ENCODE results near the gene SLC9A9.

Gene SLC9A9

GRCh38 chr3:143402602-143403001 is 445.7 kb downstream of the SLC9A9 start:
- TF ChIP-seq CTCF (IDR thresholded peaks at IDR 0.05; ENCODE audit: extremely low read depth, missing control alignments), result no peak
- no peak for DNase-seq (ENCODE audit: low spot score)

- DNase-seq (ENCODE audit: low spot score), result no peak
- no peak for TF ChIP-seq CTCF (IDR thresholded peaks at IDR 0.05; ENCODE audit: extremely low read depth, missing control alignments)
Measured at GRCh38 chr3:143396790-143397189, 451.5 kb downstream of the SLC9A9 start.

GRCh38 chr3:143389388-143389787 is 458.9 kb downstream of the SLC9A9 start:
- TF ChIP-seq CTCF (IDR thresholded peaks at IDR 0.05; ENCODE audit: extremely low read depth, missing control alignments), result no peak
- DNase-seq (ENCODE audit: low spot score), result no peak

- no peak for TF ChIP-seq CTCF (IDR thresholded peaks at IDR 0.05; ENCODE audit: extremely low read depth, missing control alignments)
- DNase-seq (ENCODE audit: low spot score), result no peak
Measured at GRCh38 chr3:143387425-143387824, 460.8 kb downstream of the SLC9A9 start.

GRCh38 chr3:143384076-143384475 is 464.2 kb downstream of the SLC9A9 start:
- no peak for DNase-seq (ENCODE audit: low spot score)
- no peak for TF ChIP-seq CTCF (IDR thresholded peaks at IDR 0.05; ENCODE audit: extremely low read depth, missing control alignments)

GRCh38 chr3:143383421-143383820 is 464.8 kb downstream of the SLC9A9 start:
- no peak for TF ChIP-seq CTCF (IDR thresholded peaks at IDR 0.05; ENCODE audit: extremely low read depth, missing control alignments)
- DNase-seq (ENCODE audit: low spot score), result no peak

GRCh38 chr3:143382816-143383215 is 465.5 kb downstream of the SLC9A9 start:
- no peak for DNase-seq (ENCODE audit: low spot score)
- TF ChIP-seq CTCF (IDR thresholded peaks at IDR 0.05; ENCODE audit: extremely low read depth, missing control alignments), result no peak

Data from GM20000 (cell line).